Measurements from ENCODE around the gene SP140. TPM values are rescaled to one million over a fixed set of nuclear protein-coding genes. Genes with fewer than 3 reads are reported as not detected.

The SP140 gene
- total RNA-seq, 1 experiment from 2014 or later, result 2.6 TPM

GRCh38 chr2:230318190-230319121 lies 92.9 kb downstream of the SP140 start:
- Histone ChIP-seq H3K4me2 (ENCODE audit: low read length) (no peak overlapping the region), H3K79me2 (ENCODE audit: insufficient read depth, low read length) (no peaks in the 10 kb centered on the region), H3K36me3 (ENCODE audit: control insufficient read depth in 1 of 2, insufficient read depth in 2 of 2, low read length in 2 of 2) (no peaks in the 10 kb centered on the region), H3K9ac (ENCODE audit: low read length) (no peak overlapping the region), H3K27me3 (ENCODE audit: insufficient read depth, low read length) (no peaks in the 10 kb centered on the region), H4K20me1 (ENCODE audit: insufficient read depth) (no peaks in the 10 kb centered on the region), H3K4me3 (replicated peaks in 1 of 2; ENCODE audit: low read depth in 1 of 2, low read length in 2 of 2) (no peak overlapping the region), H3K4me1 (ENCODE audit: control insufficient read depth in 1 of 2, insufficient read depth in 2 of 2, low read length in 2 of 2) (peaks cover 0 to 5% of the 10 kb centered on the region in 2 experiments; a peak in 3 of 4 replicates), H3K9me3 (ENCODE audit: control insufficient read depth in 1 of 2, insufficient read depth in 1 of 2, low read depth in 1 of 2, low read length in 2 of 2) (no peaks in the 10 kb centered on the region), H3K9me2 (ENCODE audit: insufficient read depth) (no peaks in the 10 kb centered on the region), H2AFZ (ENCODE audit: low read depth, low read length, poor library complexity, severe bottlenecking) (no peak overlapping the region), H3K27ac (ENCODE audit: low read depth, low read length) (no peak overlapping the region)
- TF ChIP-seq ZBTB33 (IDR thresholded peaks at IDR 0.05; ENCODE audit: extremely low read depth, insufficient replicate concordance, low read length) (no peak), POLR2AphosphoS5 (IDR thresholded peaks at IDR 0.05; ENCODE audit: low read depth, low read length) (no peak), SP1 (IDR thresholded peaks at IDR 0.05; ENCODE audit: low read depth) (no peak), ZNF274 (IDR thresholded peaks at IDR 0.05; ENCODE audit: low read depth, low read length) (no peak), ELF1 (IDR thresholded peaks at IDR 0.05; ENCODE audit: borderline replicate concordance, low read depth) (no peak), CBX3 (IDR thresholded peaks at IDR 0.05; ENCODE audit: low read depth) (no peak), POLR2A (IDR thresholded peaks at IDR 0.05; ENCODE audit: borderline replicate concordance, extremely low read depth, insufficient read depth, insufficient read length) (no peak), FOSL1 (IDR thresholded peaks at IDR 0.05; ENCODE audit: low read depth) (no peak), EZH2phosphoT487 (IDR thresholded peaks at IDR 0.05; ENCODE audit: borderline replicate concordance) (no peak), EGR1 (IDR thresholded peaks at IDR 0.05; ENCODE audit: low read depth) (no peak), EZH2 (IDR thresholded peaks at IDR 0.05) (no peak), TCF7L2 (IDR thresholded peaks at IDR 0.05; ENCODE audit: borderline replicate concordance, extremely low read depth, insufficient read depth, insufficient read length) (no peak), CEBPB (IDR thresholded peaks at IDR 0.05; ENCODE audit: low read depth) (no peak), ZFX (IDR thresholded peaks at IDR 0.05) (no peak), YY1 (IDR thresholded peaks at IDR 0.05; ENCODE audit: extremely low read depth, insufficient replicate concordance, low read depth, low read length) (no peak)
- TF ChIP-seq, protein P1, sequence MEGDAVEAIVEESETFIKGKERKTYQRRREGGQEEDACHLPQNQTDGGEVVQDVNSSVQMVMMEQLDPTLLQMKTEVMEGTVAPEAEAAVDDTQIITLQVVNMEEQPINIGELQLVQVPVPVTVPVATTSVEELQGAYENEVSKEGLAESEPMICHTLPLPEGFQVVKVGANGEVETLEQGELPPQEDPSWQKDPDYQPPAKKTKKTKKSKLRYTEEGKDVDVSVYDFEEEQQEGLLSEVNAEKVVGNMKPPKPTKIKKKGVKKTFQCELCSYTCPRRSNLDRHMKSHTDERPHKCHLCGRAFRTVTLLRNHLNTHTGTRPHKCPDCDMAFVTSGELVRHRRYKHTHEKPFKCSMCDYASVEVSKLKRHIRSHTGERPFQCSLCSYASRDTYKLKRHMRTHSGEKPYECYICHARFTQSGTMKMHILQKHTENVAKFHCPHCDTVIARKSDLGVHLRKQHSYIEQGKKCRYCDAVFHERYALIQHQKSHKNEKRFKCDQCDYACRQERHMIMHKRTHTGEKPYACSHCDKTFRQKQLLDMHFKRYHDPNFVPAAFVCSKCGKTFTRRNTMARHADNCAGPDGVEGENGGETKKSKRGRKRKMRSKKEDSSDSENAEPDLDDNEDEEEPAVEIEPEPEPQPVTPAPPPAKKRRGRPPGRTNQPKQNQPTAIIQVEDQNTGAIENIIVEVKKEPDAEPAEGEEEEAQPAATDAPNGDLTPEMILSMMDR (IDR thresholded peaks at IDR 0.05 in 2 of 3, conservative IDR thresholded peaks at IDR 0.05 in 1 of 3; ENCODE audit: borderline replicate concordance in 1 of 3, insufficient read depth in 1 of 3, low read depth in 2 of 3, low read length in 2 of 3), result no peak
- TF ChIP-seq, protein P2, sequence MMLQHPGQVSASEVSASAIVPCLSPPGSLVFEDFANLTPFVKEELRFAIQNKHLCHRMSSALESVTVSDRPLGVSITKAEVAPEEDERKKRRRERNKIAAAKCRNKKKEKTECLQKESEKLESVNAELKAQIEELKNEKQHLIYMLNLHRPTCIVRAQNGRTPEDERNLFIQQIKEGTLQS (IDR thresholded peaks at IDR 0.05), result no peak
- no TSS peak for BruUV-seq (replicated peaks)
- ChIA-PET RAD21 (ENCODE audit: low non-redundant PET in 1 of 2, low total read pairs in 2 of 2, uncharacterized antibody in 2 of 2, unreplicated experiment in 2 of 2) (no interaction called here), CTCF (no interaction called here), POLR2A (no interaction called here)
- intact Hi-C loops (cut with micrococcal nuclease), result no loop called here
- ATAC-seq (no peak), DNase-seq (ENCODE audit: low read depth, low spot score) (no peak)
